ENCODE results near the gene STRIP1. TPM values are rescaled to one million over a fixed set of nuclear protein-coding genes. Genes with fewer than 3 reads are reported as not detected.
"Not testable (repeated sequence)": the region's sequence is repeated elsewhere in the genome, so short reads cannot be mapped to it uniquely, and the experiment has no call there.

Gene STRIP1
- total RNA-seq, 2 experiments from 2014 or later = 42.2 to 45.5 TPM

GRCh38 chr1:110079995-110080394 is 45.6 kb downstream of the STRIP1 start:
- H3K4me3 ChIP-seq (ENCODE audit: low read depth, low read length, poor library complexity, severe bottlenecking); H3K36me3 ChIP-seq (ENCODE audit: insufficient read depth, low read length); H2AFZ ChIP-seq (ENCODE audit: low read length); CTCF ChIA-PET (ENCODE audit: unreplicated experiment); BruUV-seq (replicated peaks); H3K9me3 ChIP-seq (ENCODE audit: low read length); H4K20me1 ChIP-seq (ENCODE audit: insufficient read depth, low read length); H3K27ac ChIP-seq (ENCODE audit: low read depth, low read length, poor library complexity, severe bottlenecking); DNase-seq (ENCODE audit: low spot score); H3K79me2 ChIP-seq (ENCODE audit: insufficient read depth, low read depth, low read length); POLR2A ChIA-PET; H3K4me1 ChIP-seq (ENCODE audit: insufficient read depth, low read length, poor library complexity, severe bottlenecking); H3K4me2 ChIP-seq (ENCODE audit: low read length); H3K9me2 ChIP-seq (ENCODE audit: insufficient read depth, low read length): not testable (repeated sequence)
- intact Hi-C loops (cut with micrococcal nuclease; ENCODE audit: unreplicated experiment) = loop anchor here (5.0 kb wide), 1 partner anchor 37 kb away; no protein-coding TSS in a partner anchor

- H3K4me2 ChIP-seq (ENCODE audit: low read length) = no peak overlapping the region
- ChIA-PET CTCF (ENCODE audit: unreplicated experiment) (interaction anchor here (1.0 kb wide), 1 partner anchor 22 kb away, joined by 3 read pairs; no protein-coding TSS in a partner anchor), POLR2A (interaction anchor here (0.6 to 1.1 kb wide), 4 partner anchors 23 to 248 kb away, joined by 3 to 4 read pairs (median 3); no protein-coding TSS in a partner anchor)
- no peak overlapping the region for H3K4me3 ChIP-seq (ENCODE audit: low read depth, low read length, poor library complexity, severe bottlenecking)
- intact Hi-C loops (cut with micrococcal nuclease; ENCODE audit: unreplicated experiment) = loop anchor here (5.0 kb wide), 1 partner anchor 36 kb away; no protein-coding TSS in a partner anchor
- H3K27ac ChIP-seq (ENCODE audit: low read depth, low read length, poor library complexity, severe bottlenecking) = no peak overlapping the region
- H3K36me3 ChIP-seq (ENCODE audit: insufficient read depth, low read length) = no peaks in the 10 kb centered on the region
- no peaks in the 10 kb centered on the region for H3K9me2 ChIP-seq (ENCODE audit: insufficient read depth, low read length)
- no peak overlapping the region for H2AFZ ChIP-seq (ENCODE audit: low read length)
- BruUV-seq (replicated peaks) = no TSS peak
- no peaks in the 10 kb centered on the region for H3K9me3 ChIP-seq (ENCODE audit: low read length)
- no peak for DNase-seq (ENCODE audit: low spot score)
- H3K79me2 ChIP-seq (ENCODE audit: insufficient read depth, low read depth, low read length) = no peaks in the 10 kb centered on the region
- H3K4me1 ChIP-seq (ENCODE audit: insufficient read depth, low read length, poor library complexity, severe bottlenecking) = no peaks in the 10 kb centered on the region
- no peak for TF ChIP-seq CTCF (conservative IDR thresholded peaks at IDR 0.05; ENCODE audit: low read length)
- no peak for TF ChIP-seq EZH2phosphoT487 (IDR thresholded peaks at IDR 0.05; ENCODE audit: borderline replicate concordance, low read depth, low read length)
- H4K20me1 ChIP-seq (ENCODE audit: insufficient read depth, low read length) = no peaks in the 10 kb centered on the region
Observed at GRCh38 chr1:110081061-110081460, 46.6 kb downstream of the STRIP1 start.

- H3K27ac ChIP-seq (ENCODE audit: low read depth, low read length, poor library complexity, severe bottlenecking) = no peak overlapping the region
- no peak overlapping the region for H3K4me3 ChIP-seq (ENCODE audit: low read depth, low read length, poor library complexity, severe bottlenecking)
- DNase-seq (ENCODE audit: low spot score) = no peak
- TF ChIP-seq EZH2phosphoT487 (IDR thresholded peaks at IDR 0.05; ENCODE audit: borderline replicate concordance, low read depth, low read length) (no peak), CTCF (conservative IDR thresholded peaks at IDR 0.05; ENCODE audit: low read length) (no peak)
- H3K4me2 ChIP-seq (ENCODE audit: low read length) = no peak overlapping the region
- no peaks in the 10 kb centered on the region for H3K4me1 ChIP-seq (ENCODE audit: insufficient read depth, low read length, poor library complexity, severe bottlenecking)
- no peak overlapping the region for H2AFZ ChIP-seq (ENCODE audit: low read length)
- no peaks in the 10 kb centered on the region for H3K9me2 ChIP-seq (ENCODE audit: insufficient read depth, low read length)
- H3K9me3 ChIP-seq (ENCODE audit: low read length) = no peaks in the 10 kb centered on the region
- H3K36me3 ChIP-seq (ENCODE audit: insufficient read depth, low read length) = no peaks in the 10 kb centered on the region
- intact Hi-C loops (cut with micrococcal nuclease; ENCODE audit: unreplicated experiment) = loop anchor here (5.0 kb wide), 1 partner anchor 35 kb away; no protein-coding TSS in a partner anchor
- ChIA-PET POLR2A (no interaction called here), CTCF (ENCODE audit: unreplicated experiment) (no interaction called here)
- no TSS peak for BruUV-seq (replicated peaks)
- H4K20me1 ChIP-seq (ENCODE audit: insufficient read depth, low read length) = no peaks in the 10 kb centered on the region
- H3K79me2 ChIP-seq (ENCODE audit: insufficient read depth, low read depth, low read length) = no peaks in the 10 kb centered on the region
Observed at GRCh38 chr1:110082477-110082876, 48.1 kb downstream of the STRIP1 start.
